Right lung (tissue), 5 donors: ENCODE measurements around the gene GINS2. TPM values are rescaled to one million over a fixed set of nuclear protein-coding genes. Genes with fewer than 3 reads are reported as not detected.

Experiments
- DNase-seq, 2 donors: peaks; one replicate each; pipeline ENCODE4 v3.0.0-alpha.2; 2013
- polyA plus RNA-seq, 5 donors: library from polyadenylated mRNA; unstranded; fragments of 120-200 nt; gene quantifications; one replicate each; pipeline versions ENCODE4 v1.2.1 to v1.2.3, GENCODE V29; 2013; ENCODE audit warnings: inconsistent platforms in 1 of 5, low replicate concordance in 1 of 5; ENCODE audit not compliant: insufficient read length in 5 of 5, insufficient read depth in 1 of 5

GINS2 gene
- polyA plus RNA-seq, 5 donors = 13.1 to 19.7 (median 15.9) TPM

DNA sequence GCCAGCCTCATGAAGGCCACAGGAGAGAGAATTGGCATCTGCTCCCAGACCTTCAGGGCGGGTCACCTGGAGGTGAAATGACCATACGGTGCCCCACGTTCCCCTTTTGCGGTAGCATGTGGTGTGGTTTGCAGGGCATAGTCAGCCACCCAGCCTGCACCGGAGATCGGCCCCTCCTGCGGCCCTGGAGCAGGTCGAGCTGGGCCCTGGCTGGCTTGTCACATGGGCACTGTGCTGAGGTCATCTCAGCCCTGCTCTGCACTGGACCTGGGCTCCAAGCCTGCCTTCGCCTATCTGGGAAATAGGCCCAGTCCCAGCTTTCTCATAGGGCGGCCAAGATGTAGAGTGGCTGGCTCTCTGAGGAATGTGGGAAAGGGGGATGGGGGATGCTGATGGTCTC, 59.4 kb downstream of the GINS2 start:
- no peak for DNase-seq

DNA sequence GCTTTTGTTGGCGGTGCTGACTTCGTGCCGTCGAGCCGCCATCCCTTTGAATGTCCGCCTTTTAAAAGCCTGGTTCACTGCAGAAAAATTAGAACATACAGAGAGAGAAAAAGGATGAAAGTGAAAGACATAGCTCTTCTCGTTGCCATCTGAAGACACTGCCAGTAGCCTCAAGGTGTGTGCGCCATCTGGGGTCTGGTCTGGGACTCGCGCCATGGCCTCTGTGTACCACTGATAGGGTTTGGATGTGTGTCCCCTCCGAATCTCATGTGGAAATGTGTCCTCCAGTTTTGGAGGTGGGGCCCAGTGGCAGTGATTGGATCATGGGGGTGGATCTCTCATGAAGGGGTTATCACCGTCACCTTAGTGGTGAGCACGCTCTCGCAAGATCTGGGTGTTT, 60.1 kb downstream of the GINS2 start:
- no peak for DNase-seq

DNA sequence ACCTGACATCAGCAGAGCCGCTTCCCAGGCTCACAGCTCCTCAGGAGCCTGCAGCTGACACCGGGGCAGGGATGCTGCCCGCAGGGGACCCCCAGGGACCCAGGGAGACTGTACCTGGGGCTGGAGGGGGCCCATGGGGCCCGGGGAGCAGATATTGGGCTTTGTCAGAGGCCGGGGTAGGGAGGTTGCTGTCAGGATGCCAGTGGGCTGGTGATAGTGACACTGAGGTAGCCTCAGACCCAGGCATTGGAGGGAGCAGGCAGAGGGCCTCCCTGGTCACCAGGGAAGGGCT, 60.5 kb downstream of the GINS2 start:
- no peak for DNase-seq

DNA sequence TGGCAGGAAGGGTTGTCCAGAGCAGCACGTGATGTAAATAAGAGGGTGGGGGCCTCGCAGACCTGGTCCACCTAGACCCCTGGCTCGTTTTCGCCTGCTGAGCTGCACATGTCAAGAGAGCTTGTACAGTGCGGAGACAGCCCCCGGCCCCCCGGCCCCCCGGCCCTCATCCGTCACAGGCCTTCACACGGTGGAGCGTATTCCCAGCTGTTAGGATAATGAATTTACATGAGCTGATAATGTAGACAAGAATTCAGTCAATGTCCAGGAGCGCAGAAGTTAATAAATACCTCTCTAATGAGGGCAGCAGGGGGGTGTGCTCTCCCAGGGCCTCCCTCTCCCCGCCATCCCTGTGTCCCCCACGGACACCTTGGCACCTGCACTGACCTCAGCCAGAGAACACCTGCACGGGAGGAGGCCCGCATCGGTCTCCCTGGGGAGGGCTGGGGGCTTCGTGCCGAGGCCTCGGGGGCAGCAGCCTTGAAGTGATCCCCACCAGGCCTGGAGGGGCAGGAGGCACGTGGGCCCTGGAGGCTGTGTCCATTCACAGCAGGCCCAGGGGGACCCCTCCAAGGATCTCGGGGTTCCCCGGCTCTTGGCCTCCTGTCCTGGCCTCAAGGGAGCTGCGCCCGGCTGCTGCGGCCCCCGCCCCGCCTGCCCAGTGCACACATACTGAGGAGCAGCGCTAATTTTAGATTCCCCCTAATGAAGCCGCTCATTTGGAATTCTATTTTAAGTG, 61.1 kb downstream of the GINS2 start:
- no peak for DNase-seq

DNA sequence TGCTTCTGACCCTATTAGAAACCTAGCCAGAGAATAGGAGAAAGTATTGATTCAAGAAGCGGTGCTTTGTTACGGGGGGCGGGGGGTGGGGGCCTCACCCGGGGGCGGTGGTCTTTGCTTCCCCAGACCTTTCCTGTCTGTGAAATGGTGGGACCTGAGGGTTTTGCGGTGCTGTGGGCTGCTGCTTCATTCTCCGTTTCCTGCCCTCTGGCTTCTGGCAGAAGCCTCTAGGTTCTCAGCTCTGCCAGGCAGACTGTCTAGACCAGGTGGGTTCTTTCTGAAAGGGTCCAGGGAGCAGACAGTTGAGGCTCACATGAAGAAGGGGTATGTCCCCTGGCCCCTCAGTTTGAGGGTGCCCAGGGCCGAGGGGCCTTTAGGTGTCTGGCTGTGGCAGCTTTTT, 61.7 kb downstream of the GINS2 start:
- DNase-seq = no peak

Other genes starting within 250 kb of the GINS2 start
- gene GSE1, start 75.6 kb downstream of the GINS2 start, polyA plus RNA-seq = 100 to 1,000 TPM in 3 of 5 donors, 10 to 100 TPM in 2; 85.6 to 120 (median 111) TPM
- 10 to 100 TPM in 3 of 5 donors, 1 to 10 TPM in 2; 8.3 to 21.9 (median 12.9) TPM for gene C16orf74, start 62.1 kb upstream of the GINS2 start, polyA plus RNA-seq
- 10 to 100 TPM; 21.7 to 32.4 (median 24.4) TPM for gene EMC8, start 110.6 kb upstream of the GINS2 start, polyA plus RNA-seq
- 100 to 1,000 TPM; 275 to 371 (median 285) TPM for gene COX4I1, start 110.7 kb upstream of the GINS2 start, polyA plus RNA-seq
- gene IRF8, start 210.2 kb upstream of the GINS2 start, polyA plus RNA-seq = 10 to 100 TPM; 10.2 to 13.8 (median 12.6) TPM